GM12872 (cell line): Measurements from ENCODE around the gene NR2F6.
A peak's percentile ranks its signal among the peaks of the same experiment; 100 is the strongest.

ENCODE experiments used
- TF ChIP-seq, protein P1 (sequence below): IDR thresholded peaks from 3 replicates; pipeline ENCODE4 v1.5.1; 2011; ENCODE audit warnings: low read depth, mild to moderate bottlenecking, low read length, moderate library complexity; ENCODE audit not compliant: insufficient read depth

The NR2F6 gene

DNA sequence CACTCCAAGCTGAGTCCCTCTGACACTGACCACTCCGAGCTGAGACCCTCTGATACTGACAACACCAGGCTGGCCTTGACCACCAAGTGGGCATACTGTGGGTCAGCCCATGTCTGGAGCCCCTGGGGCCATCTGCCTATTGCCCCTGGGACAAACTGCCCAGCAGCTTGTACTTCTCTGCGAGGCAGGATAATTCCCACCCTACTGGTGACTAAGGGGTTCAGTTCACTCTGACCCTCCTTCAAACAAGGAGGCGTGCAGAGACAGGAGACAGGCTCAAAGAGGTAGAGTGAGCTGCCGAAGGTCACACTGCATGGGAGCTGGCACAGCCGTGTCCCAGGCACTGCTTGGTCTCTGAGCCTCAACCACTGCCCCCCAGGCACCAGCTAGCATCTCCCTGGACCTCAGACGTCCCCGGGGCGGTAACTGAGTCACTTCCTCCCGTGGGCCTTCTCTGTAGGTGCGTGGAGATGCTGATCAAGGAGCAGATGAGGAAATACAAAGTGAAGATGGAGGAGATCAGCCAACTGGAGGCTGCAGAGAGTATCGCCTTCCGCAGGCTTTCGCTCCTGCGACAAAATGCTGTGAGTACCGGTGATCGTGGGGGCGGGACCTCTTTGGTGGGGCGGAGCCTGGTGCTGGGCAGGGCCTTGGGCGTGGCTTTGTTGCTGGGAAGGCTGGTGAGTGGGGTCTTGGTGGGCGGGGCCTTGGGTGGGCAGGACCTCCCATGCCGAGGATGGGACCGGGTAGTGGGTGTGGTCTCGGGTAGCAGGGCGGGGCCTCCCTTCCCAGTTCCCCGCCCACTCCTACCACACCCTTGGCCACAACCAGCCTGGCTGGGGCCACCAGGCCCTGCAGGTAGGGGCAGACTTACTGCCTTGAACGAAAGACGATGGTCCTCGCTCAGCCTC lies 36.3 kb downstream of the NR2F6 start:
- TF ChIP-seq, protein P1, sequence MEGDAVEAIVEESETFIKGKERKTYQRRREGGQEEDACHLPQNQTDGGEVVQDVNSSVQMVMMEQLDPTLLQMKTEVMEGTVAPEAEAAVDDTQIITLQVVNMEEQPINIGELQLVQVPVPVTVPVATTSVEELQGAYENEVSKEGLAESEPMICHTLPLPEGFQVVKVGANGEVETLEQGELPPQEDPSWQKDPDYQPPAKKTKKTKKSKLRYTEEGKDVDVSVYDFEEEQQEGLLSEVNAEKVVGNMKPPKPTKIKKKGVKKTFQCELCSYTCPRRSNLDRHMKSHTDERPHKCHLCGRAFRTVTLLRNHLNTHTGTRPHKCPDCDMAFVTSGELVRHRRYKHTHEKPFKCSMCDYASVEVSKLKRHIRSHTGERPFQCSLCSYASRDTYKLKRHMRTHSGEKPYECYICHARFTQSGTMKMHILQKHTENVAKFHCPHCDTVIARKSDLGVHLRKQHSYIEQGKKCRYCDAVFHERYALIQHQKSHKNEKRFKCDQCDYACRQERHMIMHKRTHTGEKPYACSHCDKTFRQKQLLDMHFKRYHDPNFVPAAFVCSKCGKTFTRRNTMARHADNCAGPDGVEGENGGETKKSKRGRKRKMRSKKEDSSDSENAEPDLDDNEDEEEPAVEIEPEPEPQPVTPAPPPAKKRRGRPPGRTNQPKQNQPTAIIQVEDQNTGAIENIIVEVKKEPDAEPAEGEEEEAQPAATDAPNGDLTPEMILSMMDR = no peak

DNA sequence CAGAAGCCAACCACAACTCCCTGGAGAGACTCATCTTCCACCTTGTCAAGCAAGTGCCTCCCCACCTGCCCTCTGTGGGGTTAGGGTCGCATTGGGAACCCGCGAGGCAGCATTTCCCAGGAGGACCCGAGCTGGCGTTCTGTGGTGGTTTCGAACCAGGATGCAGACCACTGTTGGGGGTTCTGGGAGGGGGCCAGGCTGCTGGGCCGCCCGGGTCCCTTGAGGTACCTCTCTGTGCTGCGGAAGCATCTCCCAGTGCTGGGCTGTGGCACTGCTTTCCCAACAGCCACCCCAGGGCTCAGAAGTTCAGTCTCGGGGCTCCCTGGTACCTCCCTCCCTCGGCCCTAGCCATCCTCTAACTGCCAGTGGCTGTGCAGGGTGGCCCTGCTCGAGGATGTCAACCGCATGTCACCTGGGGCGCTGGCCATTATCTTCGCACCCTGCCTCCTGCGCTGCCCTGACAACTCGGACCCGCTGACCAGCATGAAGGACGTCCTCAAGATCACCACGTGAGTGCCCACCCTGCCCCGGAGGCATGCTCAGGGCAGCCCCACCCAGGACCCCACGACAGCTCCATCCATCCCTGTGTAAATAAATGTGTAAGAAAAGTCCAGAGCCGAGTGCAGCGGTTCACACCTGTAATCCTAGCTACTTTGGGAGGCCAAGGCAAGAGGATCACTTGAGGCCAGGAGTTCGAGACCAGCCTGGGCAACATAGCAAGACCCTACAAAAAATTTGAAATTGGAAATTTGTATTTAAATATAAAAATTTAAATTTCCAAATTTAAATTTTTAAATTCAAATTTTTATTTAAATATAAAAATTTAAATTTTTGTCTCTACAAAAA lies 38.8 kb downstream of the NR2F6 start:
- TF ChIP-seq, protein P1 = no peak

DNA sequence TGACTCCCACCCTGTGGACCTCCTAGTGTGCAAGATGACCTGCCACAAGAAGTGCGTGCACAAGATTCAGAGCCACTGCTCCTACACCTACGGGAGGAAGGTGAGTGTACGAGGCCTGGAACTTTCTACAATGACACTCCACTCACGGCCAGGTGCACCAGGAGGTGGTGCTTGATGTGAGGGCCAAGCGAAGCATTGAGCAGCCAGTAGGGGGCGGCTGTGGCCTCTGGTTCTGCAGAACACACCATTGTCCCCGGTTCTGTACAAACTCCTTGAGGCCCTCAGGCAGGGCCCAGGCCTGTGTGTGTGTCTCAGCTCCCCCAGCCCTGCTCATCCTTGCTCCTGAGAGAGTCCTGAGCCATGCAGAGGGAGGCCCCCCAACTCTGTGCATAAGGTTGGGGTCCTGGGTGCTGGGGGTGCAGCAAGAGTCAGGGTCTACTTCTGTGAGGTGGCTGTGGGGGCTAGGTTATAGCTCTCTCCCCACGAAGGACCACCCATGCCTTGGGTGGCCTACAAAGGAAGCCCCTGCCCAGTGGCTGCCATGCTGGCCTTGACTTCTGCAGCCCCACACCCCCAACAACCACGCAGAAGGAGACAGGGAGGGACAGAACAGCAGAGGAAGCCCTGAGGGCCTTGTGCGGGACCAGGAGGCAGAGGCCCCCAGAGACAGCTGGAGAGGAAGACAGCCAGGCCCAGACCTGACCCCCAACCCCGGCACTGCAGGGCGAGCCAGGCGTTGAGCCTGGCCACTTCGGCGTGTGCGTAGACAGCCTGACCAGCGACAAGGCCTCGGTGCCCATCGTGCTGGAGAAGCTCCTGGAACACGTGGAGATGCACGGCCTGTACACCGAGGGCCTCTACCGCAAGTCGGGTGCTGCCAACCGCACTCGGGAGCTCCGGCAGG lies 40.2 kb downstream of the NR2F6 start:
- TF ChIP-seq, protein P1 = peak; percentile 85

DNA sequence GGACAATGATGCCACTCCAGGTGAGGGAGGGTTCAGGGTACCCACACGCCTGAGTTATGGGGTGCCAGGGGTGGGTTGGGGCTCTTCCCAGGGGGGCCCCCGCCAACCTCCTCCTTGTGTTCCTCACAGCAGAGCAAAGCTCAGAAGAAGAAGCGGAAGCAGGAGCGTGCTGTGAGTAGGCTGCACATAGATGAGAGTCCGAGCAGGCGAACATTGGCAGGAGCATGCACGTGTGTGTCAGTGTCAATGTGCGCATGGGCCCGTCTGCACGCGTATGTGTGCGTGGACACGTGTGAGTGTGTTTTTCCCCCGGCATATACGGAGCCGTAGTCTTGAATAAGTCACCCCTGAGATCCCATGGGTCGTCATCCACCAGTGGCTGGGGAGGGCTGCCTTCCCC lies 43.0 kb downstream of the NR2F6 start:
- TF ChIP-seq, protein P1 = no peak

DNA sequence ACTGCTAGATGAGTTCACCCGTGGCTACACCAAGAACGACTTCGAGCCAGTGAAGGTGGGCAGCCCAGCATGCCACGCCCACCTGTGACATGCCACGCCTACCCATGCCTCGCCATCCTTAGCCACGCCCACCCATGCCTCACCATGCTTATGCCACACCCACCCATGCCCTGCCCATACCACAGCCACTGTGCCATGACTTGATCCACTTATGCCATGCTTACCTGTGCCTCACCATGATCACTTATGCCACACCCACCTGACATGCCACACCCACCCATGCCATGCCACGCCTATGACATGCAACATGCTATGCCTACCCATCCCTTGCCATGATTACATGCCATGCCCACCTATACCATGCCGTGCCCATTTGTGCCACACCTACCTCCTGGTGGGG lies 43.5 kb downstream of the NR2F6 start:
- TF ChIP-seq, protein P1 = no peak

DNA sequence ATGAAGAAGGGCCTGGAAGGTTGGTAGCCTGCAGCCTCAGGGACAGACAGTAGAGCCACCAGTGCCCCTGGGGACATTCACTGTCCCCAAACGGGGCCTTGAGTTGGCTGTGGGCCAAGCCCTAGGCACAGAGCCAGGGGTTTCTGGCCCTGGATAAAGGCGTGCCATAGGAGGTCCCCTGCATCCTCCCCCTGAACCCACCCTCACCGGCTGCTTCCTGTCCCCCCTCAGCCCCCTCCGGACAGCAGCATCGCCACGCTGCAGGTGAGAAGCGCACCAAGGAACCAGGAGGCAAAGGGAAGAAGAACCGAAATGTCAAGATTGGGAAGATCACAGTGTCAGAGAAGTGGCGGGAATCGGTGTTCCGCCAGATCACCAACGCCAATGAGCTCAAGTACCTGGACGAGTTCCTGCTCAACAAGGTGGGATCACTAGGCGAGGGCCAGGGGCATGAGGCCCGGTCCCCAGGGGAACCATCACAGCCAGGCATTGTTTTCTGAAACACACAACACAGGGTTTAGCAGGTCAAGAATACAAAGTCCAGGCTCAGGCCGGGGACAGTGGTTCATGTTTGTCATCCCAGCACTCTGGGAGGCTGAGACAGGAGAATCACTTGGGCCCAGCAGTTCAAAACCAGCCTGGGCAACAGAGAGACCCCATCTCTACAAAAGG lies 45.2 kb downstream of the NR2F6 start:
- TF ChIP-seq, protein P1 = no peak
